GM19328 (cell line): ENCODE results near the gene SPATA13.

Source experiments
- ATAC-seq: cut with Tn5 transposase; IDR thresholded peaks from one replicate; pipeline ENCODE4 v1.9.1; 2021; ENCODE audit warnings: mild to moderate bottlenecking, moderate library complexity; ENCODE audit not compliant: unreplicated experiment

SPATA13 gene

DNA sequence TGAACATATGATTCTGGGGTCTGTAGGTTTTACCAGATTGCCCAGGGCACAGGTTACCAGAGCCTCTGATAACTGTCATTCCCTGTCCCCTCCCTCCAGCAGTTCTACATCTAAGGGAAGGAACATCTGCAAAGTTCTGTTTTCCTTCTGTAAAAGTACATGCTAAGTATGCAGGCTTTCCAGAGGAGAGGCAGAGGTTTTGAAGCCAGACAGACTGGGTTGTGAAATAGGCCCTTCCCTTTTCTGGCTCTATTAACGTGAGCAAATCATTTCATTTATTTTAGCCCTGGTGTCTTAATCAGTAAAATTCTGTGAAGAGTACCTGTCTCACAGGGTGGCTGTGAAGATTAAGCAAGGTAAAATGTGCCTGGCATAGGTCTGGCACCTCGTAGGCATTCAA, 82.8 kb downstream of the SPATA13 start:
- no peak for ATAC-seq

DNA sequence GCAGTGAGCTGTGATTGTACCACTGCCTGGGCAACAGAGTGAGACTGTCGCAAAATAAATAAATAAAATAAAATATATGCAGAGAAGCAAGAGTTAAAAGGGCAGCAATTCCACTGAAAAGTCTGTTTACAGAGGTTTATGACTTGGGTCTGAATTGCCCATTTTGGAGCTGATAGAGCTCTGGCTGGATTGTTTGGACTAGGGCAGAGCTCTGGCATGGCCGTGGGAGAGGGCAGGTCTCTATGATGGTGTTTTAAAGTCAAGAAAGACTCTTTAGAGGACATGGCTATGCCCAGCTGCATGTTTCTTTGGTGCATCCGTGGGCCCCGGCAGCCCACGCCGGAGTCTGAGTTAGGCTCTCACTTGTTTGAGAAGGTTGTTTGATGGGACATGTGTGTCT, 84.3 kb downstream of the SPATA13 start:
- ATAC-seq: no peak

DNA sequence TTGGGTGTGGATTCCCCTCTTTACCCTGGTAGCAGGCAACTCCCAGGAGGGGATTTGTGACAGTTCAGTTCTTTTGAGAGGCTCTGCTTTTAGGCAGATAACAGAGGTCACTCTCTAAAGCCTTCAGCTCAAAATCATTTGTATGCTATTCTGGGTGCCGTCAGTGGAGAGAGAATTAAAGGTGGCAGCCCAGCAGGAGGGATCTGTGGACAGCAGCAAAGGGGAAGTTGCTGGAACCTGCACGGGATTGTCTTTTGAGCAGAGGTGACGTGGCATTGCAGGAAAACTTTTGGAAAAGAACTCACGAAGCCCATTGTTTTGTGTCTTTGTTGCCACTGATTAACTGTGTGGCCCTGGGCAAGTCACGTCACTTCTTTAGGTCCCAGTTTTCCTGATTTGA, 86.5 kb downstream of the SPATA13 start:
- ATAC-seq: no peak

DNA sequence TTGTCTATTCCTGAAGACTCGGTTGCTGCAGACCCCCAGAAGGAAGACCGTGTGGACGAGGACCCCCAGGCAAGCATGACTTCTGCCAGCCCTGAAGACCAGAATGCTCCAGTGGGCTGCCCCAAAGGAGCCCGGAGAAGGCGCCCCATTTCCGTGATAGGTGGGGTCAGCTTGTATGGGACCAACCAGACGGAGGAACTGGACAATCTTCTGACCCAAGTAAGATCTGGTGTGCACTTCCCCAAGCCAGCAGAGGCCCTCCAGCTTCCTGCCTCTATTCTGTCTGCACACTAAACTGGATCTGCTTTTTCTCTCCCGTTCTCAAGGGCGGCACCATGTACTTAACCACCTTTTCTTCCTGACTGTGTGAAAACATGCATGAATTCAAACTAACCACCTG, 89.1 kb downstream of the SPATA13 start:
- no peak for ATAC-seq

DNA sequence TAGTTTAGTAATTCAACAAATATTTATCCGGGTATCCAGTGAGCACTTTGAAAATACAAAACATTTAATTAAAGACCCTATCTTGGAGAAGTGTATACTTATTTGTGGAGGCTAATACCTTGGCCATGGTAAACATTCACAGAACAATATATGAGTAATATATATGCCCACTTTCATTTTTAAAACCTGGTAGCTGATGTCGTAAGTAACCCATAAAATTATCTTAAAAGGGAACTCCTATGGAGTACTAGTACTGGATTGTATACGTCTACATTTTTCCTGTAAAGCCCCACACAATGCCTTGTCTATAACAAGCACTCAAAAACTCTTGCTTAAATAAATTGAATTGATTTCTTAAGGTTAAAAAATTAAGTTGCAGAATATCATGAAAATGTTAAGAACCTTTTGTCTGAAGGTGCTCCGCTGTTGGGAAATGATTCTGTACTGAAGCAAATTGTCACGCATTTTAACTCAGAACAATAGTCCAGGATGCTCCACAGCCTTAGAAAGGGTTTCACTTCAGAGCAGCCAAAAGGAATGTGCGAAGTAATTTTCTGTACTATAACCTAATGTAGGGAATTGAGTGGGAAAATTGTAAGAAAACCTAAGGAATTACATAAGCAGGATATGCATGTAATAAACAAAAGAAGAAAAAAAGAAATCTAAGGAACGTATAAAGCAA, 90.0 kb downstream of the SPATA13 start:
- ATAC-seq: no peak

DNA sequence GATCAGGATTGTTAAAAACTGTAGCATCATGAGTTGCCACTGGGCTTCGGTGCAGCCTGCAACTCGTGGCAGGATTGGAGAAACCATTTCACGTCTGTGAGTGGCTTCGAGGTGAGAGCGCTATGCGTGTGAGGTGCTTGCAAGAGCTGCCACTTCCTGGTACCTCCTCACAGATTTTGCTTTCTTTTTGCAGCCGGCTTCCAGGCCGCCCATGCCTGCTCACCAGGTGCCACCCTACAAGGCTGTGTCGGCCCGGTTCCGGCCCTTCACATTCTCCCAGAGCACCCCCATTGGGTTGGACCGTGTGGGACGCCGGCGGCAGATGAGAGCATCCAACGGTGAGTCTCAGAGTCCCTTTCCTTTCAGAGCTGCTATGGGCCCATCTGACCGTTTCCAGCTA, 91.0 kb downstream of the SPATA13 start:
- ATAC-seq: no peak

DNA sequence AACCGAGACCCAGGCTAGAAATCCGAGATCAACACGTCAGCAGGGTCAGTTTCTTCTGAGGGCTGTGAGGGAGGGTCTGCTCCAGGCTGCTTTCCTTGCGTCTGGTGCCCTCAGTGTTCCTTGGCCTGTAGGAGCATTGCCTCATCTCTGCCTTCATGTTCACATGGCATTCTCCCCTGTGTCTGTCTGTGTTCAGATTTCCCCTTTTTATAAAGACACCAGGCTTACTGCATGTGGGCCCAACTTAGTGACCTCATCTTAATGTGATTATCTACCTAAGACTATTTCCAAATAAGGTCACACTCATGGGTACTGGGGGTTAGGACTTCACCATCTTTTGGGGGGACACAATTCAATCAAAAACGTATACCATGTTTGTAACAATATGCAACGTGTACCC, 91.6 kb downstream of the SPATA13 start:
- ATAC-seq: no peak

DNA sequence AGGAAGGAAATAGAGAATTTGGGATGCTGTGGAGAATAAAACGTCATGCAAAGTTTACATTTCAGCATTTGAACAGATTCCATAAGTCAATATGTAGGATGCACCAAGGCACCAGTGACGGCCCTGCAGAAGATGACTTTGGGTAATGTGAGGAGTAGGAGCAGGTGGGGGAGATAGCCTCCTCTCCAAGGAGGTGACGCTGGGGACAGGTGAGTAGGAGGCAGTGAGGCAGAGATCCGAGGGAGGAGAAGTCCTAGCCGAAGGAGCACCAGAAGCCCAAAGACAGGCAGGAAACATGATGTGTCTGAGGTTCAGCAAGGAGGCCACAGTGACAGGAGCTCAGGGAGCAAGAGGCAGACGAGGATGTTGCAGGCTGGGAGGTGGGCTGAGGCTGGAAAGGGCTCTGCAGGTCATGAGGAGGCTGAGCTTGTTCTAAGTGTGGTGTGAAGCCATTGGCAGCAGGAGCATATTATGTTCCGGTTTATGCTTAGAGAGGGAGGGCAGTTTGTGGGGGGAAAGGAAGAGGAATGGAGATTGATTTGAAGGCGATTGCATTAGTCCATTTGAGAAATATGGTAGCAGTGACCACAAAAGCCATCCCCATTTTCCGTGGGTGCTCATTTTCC, 93.1 kb downstream of the SPATA13 start:
- ATAC-seq: no peak

DNA sequence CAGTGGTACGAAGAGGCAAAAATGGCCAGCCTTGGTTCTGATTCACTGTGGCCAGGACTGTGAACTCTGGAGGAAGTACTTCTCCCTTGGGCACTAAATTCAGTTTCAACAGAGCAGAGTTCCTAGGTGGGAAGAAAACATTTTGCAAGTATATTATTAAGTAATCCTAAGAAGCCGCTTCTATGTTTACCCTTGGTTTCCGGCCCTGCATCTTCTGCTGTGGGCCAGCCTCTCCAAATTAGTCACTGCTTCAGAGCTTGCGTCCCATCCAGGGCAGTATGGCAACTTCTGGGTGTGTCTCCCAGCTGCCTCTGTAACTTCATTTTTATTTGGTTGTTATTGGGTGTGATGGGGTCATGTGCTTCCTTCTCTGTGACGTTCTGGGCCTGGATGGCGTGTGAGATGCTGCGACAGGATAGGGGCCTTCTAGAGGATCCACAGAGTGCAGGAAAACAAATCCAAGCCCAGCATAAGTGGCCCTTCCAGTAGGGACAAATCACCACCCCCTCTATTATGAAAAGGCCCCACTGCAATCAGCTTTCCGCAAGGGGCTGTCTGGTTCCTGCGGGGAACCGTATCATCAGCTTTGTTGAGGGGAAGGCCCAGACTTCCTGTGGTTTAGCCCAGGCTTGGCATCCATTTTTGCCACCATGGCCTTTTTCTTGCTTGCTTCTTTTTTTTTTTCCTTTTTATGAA, 93.8 kb downstream of the SPATA13 start:
- ATAC-seq: no peak

DNA sequence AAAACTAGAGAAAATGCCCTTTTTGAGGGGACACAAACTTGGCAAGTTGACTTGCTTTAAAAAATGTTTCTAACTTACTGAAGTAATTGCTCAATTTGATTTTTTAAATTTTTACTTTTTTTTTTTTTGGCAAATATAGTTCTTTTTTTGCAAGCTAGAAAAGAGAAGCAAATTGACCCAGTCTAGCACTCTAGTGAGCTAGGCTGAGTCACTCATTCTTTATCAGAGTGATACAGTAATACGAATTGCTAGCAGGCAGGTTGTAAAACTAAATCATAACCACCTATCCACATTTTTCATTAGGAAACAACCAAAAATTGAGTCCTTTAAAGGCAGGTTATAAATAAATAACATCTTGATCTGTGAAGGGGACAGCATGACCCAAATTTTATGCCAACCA, 97.0 kb downstream of the SPATA13 start:
- ATAC-seq: no peak

DNA sequence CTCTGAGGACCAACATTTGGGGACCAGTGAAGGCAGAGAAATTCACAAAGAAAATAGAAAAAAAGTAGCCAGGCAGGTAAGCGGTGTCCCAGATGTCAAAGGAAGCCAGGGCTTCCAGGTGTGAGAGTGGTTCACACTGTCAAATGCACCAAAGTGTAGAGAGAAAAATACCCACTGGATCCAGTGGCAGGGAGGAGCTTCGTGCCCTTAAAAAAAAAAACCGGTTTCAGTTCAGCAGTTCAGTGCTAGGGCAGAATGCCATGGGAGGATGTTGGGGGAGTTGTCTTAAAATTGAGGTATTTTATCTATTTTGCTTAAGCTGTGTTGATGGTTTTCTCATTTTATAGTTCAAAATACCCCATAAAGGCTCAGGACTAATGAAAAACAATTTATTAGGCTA, 101.0 kb downstream of the SPATA13 start:
- ATAC-seq: no peak

DNA sequence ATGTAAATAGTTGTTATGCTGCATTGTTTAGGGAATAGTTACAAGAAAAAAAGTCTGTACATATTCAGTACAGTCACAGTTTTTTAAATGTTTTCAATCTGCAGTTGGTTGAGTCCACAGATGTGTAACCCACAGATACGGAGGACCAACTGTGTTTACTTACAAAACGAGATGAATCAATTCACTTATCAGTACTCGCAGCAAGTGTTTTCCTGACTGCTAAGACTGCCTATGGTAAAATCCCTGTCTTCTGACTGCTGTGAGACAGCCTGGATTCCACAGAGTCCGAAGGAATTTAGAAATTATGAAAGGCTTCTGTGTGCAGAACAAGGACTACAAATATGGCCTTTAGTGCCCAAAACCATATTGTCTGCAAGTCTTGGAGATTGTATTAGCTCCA, 103.1 kb downstream of the SPATA13 start:
- ATAC-seq: no peak

DNA sequence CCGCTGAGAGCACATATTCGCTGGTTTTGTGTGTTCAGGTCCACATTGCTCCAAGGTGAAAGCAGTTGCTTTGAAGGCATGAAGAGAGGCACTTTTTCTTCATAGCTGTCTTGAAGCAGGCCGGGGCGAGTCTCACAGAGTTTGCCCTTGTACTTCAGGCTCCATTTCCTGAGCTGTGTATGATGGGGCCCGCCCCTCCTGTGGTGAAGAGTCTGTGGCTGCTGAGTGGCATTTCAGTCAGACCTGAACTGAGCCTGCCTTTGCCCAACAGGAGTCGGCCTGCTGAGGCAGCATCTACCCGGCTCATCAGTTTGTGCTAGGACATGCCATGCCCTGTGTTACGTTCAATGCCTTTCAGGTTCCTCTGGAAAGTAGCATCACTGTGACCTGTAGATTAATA, 104.5 kb downstream of the SPATA13 start:
- peak; percentile 68 for ATAC-seq

DNA sequence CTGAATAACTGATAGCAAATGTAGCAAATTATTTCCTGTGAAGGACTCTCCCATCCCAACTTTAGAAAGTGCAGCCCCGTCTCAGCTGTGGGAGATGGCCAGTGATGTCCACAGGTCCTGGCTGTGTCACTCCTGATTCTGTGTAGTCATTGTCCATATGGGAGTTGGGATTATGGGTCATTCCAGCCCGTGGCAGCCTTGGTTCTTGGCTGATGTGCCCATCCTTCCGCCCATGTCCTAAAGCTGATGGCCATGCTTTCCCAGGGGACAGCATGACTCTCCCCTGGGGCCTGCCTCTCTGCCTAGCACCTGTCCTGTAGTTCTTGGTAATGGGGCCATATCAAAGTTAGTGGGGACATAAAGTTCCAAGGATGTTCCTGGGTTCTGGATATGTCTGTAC, 104.9 kb downstream of the SPATA13 start:
- no peak for ATAC-seq

DNA sequence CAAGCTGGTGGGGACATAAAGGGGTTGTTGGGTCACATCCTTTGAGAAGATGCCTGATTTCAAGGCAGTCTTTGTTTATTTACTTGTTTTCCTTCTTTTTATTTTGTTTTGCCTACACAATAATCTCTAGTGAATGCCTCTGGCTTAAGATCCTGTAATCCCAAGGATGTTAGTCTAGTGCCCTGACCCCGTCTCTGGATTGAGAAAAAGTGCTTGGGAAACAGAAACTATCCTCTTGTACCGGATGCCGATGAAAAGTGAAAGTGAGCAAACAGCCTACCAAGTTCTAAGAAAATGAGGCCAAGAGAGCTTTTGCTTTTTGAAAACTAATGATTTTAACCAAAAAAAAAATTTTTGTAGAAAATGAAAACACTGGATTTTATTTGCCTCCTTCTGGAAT, 106.8 kb downstream of the SPATA13 start:
- ATAC-seq: no peak

DNA sequence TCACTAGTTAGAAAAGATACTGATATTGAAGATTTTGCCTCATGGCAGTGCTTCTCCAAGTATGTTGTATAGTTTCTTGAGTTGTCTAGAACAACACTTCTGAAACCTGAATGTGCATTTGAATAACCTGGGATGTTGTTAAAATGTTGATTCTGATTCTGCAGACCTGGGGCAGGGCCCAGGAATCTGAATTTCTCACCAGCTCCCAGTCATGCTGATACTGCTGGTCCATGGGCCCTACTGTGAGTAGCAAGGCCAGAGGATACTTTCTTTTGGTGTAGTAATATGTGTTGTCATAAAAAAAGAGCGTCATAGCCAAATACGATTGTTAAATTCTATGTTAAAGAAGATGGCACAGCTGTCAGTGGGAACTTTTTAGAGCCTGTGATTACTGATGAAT, 107.3 kb downstream of the SPATA13 start:
- no peak for ATAC-seq

DNA sequence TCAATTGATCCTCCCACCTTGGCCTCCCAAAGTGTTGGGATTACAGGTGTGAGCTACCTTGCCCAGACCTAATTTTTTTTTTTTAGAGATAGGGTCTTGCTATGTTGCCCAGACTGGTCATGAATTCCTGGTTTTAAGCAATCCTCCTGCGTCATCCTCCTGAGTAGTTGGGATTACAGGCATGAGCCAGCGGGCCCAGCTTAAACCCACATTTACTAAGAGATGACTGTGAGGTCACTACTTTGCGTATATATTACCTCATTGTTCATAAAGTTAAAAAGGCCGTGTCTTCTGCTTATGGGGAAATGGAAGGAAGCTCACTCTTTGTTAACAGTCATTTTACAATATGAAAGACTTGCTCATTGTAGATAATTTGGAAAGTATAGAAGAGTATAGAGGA, 109.3 kb downstream of the SPATA13 start:
- ATAC-seq: no peak

DNA sequence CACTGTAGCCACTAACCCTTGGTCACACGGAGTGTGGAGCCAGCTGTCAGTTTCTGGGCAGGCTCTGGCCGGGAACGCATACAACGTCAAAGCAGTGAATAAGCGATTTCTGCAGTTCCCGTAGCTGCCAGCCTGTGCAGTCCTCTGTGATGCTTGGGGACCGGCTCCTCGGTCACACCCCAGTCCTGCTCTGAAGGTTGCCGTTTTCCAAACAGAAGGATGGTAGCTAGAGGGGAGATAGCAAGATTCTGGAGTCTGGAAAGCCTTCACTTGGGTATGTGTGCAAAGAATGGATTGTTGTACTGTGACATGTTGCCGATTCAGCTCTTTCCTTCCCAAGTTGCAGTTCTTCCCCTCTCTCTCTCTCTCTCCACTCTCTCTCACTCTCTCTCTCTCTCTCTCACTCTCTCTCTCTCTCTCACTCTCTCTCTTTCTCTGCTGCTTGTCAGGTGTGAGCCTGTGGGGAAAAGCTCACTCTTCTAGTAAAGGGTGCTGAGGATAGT, 110.2 kb downstream of the SPATA13 start:
- ATAC-seq: peak; percentile 43

DNA sequence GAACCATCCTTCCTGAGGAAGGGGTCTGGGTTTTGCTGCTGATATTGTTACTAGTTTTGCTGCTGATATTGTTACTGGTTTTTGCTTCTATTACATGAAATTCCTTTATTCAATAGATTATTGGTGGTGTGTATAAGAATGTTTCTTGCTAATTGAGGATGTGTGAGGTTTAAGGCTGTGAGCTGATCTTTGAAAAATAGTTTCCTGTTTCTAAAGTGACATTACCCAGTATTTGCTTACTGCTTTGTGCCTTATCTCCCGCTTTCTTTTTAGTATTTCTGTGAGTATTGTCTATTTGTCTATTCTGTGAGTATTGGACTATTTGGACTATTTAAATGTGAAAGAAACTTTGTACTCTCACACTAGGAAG, 110.7 kb downstream of the SPATA13 start:
- no peak for ATAC-seq

DNA sequence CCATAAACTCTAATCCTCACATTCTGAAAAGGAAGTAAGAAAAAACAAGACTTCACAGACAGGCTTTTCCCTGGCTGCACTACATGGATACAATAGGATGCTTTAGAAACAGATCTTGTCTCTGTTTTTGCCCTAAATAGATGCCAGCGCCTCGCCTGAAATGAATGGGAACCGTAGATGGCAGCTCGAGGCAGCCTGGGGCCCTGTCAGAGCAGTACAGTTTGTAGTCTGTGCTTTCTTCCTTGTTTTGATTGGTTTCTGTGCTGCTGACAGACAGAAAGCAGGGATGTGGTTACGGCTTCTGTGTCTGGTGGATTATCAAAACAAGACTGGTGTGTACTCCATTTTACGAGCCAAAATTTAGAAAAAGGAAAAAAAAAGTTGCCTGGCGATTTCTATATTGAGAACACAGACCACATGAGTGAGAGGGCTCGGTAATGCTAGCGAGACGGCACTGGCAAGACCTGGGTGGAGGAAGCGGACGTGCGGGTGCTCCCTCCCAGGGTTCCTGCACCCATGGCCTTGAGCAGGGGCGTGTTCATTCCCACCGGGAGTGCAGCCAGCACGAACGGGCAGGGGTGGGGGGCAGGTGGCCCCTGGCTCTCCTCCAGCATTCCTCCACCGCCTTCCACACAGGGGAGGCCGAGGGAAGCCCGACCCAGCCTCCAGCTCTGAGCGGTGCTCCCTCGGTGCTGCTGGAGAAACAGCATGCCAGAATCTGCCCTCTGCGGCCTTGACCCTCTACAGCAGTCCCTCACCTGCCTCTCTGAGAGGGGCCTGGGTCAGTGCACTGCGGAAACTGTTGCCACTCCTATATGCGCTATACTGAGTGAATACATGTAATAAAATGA, 111.3 kb downstream of the SPATA13 start:
- ATAC-seq: peak; percentile 44

DNA sequence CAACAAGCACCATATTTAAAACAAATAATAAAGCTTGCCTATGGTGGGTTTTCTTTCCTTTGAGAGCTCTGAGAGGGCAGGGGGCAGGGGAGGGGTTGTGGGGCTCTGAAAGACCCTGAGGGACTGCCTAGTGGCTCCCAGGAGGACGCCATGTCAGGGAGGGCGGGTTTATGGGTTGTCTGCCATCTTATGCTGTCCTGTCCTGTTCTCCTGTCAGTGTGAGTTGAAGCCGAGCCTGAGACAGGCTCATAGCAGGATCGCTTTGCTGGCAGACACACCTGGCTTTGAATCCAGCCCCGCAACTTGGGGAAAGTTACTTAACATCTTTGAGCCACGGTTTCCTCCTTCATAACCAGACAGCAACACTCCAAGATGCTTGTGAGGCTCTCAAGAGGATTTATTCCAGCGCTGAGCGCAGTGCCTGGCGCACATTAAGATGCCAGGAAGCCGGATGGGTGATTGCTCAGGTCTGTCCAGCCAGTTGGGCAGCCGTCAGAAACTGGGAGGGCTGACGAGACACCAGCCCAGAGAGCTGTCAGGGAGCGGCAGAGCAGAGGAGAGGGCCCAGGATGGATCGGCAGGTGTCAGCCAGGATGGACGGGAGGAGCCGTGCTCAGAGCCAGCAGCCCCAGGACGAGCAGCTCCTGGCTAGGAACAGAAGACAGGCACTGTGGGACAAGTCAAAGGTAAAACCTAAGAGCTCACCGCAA, 112.1 kb downstream of the SPATA13 start:
- ATAC-seq: no peak
